ENCODE results near the gene DUSP16. TPM values are rescaled to one million over a fixed set of nuclear protein-coding genes. Genes with fewer than 3 reads are reported as not detected.

DUSP16 gene
- total RNA-seq, 4 donors from 2014 or later = 16.1 to 47.0 (median 40.0) TPM

DNA sequence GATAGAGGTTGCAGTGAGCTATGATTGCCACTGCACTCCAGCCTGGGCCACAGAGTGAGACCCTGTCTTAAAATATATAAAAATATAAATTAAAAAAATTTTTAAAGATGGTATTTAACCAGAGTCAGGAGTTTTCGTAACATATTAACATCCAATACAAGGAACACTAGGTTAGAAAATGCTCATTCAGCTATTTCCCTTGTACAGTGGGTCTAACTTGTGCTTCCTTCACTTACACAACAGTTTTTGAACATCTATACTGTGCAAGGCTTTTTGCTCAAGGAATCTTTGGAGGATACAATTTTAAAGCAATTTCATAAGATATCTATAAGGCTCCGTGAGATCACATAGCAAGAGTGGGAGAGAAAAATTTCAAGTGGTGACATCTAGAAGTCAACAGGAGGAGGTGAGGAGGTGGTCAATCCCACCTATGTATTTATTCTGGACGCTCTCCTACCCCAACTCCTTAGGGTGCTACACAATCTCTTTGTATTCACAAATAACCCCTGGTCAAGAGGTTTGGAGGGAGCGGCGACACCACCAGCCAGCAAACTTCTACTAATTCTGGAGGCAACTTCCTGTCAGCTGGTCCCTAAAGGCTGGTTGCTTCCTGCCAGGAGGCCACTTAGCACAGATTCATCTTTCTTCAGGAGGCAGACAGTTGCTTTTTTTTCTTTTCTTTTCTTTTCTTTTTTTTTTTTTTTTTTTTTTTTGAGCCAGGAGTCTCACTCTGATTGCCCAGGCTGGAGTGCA is 22.2 kb downstream of the DUSP16 start:
- WGBS, 2 donors (ENCODE audit: low coverage in 1 of 2) = 92 to 95% methylated on average over 3 to 5 of the region's 5 CpGs
- intact Hi-C loops (cut with DNase I; ENCODE audit: low total_unique reads) = no loop called here

DNA sequence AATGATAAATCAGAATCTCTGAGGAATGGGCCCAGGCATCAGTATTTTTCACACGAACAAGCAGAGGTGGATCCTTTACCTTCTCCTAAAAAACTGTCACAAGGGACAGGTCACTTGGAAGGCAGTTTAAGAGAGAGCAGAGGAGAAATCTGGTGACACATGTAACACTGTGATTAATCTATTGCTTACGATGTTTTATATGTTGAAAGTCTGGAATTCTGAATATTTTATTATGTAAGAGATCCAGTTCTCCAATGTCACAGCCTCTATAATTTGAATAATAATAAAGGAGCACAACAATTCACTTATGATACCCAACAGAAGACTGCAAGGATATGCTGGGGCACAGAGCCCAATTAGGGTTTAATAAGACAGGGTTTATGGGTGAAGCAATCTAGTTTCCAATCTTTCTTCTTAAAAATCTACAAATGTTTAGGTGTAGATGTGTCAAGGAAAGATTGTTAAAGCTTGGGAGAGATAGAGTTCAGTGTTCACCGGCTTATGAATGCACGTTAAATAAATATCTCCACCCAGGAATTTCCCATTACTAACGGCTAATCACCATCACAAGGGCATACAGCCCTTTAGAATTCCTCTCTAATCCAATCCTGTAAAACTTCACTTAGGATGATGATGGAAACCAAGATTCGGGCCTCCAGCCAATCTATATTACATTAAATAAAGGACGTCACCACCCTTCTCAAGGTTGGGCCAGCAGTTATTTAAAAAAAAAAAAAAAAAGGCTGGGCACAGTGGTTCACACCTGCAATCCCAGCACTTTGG is 23.4 kb downstream of the DUSP16 start:
- intact Hi-C loops (cut with DNase I; ENCODE audit: low total_unique reads) = no loop called here
- in situ Hi-C loops (cut with MboI; ENCODE audit: low pct_ligation_motif_present in 1 of 4, low pct_unique_long_range_greater_than_20kb in 1 of 4, low sequenced_read_pairs in 3 of 4) = no loop called here
- Histone ChIP-seq H3K4me3 (no peak overlapping the region), H3K36me3 (no peaks in the 10 kb centered on the region), H3K9me3 (no peaks in the 10 kb centered on the region), H3K27me3 (no peaks in the 10 kb centered on the region), H3K27ac (peak overlapping the region; percentile 62 to 76 (median 72)), H3K4me1 (peaks cover 3 to 40% (median 19%) of the 10 kb centered on the region in 4 donors)
- TF ChIP-seq, protein P1, sequence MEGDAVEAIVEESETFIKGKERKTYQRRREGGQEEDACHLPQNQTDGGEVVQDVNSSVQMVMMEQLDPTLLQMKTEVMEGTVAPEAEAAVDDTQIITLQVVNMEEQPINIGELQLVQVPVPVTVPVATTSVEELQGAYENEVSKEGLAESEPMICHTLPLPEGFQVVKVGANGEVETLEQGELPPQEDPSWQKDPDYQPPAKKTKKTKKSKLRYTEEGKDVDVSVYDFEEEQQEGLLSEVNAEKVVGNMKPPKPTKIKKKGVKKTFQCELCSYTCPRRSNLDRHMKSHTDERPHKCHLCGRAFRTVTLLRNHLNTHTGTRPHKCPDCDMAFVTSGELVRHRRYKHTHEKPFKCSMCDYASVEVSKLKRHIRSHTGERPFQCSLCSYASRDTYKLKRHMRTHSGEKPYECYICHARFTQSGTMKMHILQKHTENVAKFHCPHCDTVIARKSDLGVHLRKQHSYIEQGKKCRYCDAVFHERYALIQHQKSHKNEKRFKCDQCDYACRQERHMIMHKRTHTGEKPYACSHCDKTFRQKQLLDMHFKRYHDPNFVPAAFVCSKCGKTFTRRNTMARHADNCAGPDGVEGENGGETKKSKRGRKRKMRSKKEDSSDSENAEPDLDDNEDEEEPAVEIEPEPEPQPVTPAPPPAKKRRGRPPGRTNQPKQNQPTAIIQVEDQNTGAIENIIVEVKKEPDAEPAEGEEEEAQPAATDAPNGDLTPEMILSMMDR (IDR thresholded peaks at IDR 0.05) = no peak
- TF ChIP-seq POLR2A (IDR thresholded peaks at IDR 0.05) (no peak), POLR2AphosphoS5 (IDR thresholded peaks at IDR 0.05) (peak in 1 of 3 donors; percentile 25), EP300 (IDR thresholded peaks at IDR 0.05; ENCODE audit: low read depth) (peak; percentile 3)
- 40 to 49% methylated on average over 7 of the region's 7 CpGs for WGBS, 2 donors (ENCODE audit: low coverage in 1 of 2)
- peak; percentile 49 for DNase-seq

More for the DNA sequence above, 22.2 kb downstream of the DUSP16 start:
- Histone ChIP-seq H3K9me3 (no peaks in the 10 kb centered on the region), H3K36me3 (no peaks in the 10 kb centered on the region), H3K4me1 (peaks cover 3 to 28% (median 16%) of the 10 kb centered on the region in 4 donors), H3K27ac (peak overlapping the region; percentile 62 to 76 (median 72)), H3K27me3 (no peaks in the 10 kb centered on the region), H3K4me3 (no peak overlapping the region)
- DNase-seq = no peak
- TF ChIP-seq POLR2A (IDR thresholded peaks at IDR 0.05) (no peak), EP300 (IDR thresholded peaks at IDR 0.05; ENCODE audit: low read depth) (no peak), POLR2AphosphoS5 (IDR thresholded peaks at IDR 0.05) (no peak)
- TF ChIP-seq, protein P1 (IDR thresholded peaks at IDR 0.05) = no peak
- in situ Hi-C loops (cut with MboI; ENCODE audit: low pct_ligation_motif_present in 1 of 4, low pct_unique_long_range_greater_than_20kb in 1 of 4, low sequenced_read_pairs in 3 of 4) = no loop called here

DNA sequence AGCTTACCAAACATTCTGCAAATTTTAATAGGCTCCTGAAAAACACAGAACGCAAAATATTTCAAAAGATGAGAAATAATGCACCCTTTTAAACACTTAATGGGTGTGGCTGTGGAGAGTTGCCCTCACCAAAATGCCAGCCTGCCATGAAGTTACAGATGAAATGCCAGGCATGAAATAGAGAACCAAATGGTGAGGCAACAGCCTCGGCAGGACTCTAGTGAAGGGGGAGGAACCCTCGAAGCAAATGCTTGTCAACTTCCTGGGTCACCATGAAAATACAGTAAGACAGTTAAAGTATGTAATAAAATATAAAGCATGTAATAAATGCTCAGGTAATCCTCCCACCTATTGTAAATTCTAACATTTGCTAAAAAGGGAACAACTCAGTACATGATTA is 24.1 kb downstream of the DUSP16 start:
- intact Hi-C loops (cut with DNase I; ENCODE audit: low total_unique reads) = no loop called here
- no peak for TF ChIP-seq EP300 (IDR thresholded peaks at IDR 0.05; ENCODE audit: low read depth)
- TF ChIP-seq, protein P1 (IDR thresholded peaks at IDR 0.05) = no peak
- peak; percentile 22 for TF ChIP-seq POLR2A (IDR thresholded peaks at IDR 0.05)
- peak in 1 of 3 donors; percentile 25 for TF ChIP-seq POLR2AphosphoS5 (IDR thresholded peaks at IDR 0.05)
- in situ Hi-C loops (cut with MboI; ENCODE audit: low pct_ligation_motif_present in 1 of 4, low pct_unique_long_range_greater_than_20kb in 1 of 4, low sequenced_read_pairs in 3 of 4) = no loop called here
- no peaks in the 10 kb centered on the region for H3K27me3 ChIP-seq
- DNase-seq = peak; percentile 56
- H3K9me3 ChIP-seq = no peaks in the 10 kb centered on the region
- no peaks in the 10 kb centered on the region for H3K36me3 ChIP-seq
- H3K4me1 ChIP-seq = peaks cover 3 to 47% (median 26%) of the 10 kb centered on the region in 4 donors
- 35 to 54% methylated on average over 3 of the region's 3 CpGs for WGBS, 2 donors (ENCODE audit: low coverage in 1 of 2)
- H3K4me3 ChIP-seq = no peak overlapping the region
- H3K27ac ChIP-seq = peak overlapping the region; percentile 62 to 76 (median 72)

DNA sequence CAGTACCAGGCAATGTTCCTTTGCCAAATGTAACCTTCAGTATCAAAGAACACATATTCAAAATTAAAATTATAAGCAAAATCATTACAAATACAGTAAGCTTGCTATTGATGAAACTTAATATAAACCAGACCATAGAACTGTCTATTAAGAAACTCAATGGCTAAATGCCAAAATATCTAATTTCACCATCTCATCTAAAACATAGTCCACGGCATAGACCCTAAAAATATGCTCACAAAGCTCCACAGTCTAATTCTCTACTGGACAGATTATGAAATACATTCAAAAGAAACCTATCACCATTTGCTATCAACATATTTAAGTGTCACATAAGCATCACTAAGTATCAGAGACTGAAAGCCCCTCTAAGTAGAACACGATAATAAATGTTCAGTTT is 25.2 kb downstream of the DUSP16 start:
- intact Hi-C loops (cut with DNase I; ENCODE audit: low total_unique reads) = no loop called here
- WGBS, 2 donors (ENCODE audit: low coverage in 1 of 2) = 90 to 92% methylated on average over 2 of the region's 2 CpGs
- Histone ChIP-seq H3K36me3 (no peaks in the 10 kb centered on the region), H3K27ac (no peak overlapping the region), H3K9me3 (no peaks in the 10 kb centered on the region), H3K27me3 (no peaks in the 10 kb centered on the region), H3K4me3 (no peak overlapping the region), H3K4me1 (peaks cover 3 to 58% (median 33%) of the 10 kb centered on the region in 4 donors)
- no peak for TF ChIP-seq POLR2AphosphoS5 (IDR thresholded peaks at IDR 0.05)
- TF ChIP-seq, protein P1 (IDR thresholded peaks at IDR 0.05) = no peak
- no peak for TF ChIP-seq EP300 (IDR thresholded peaks at IDR 0.05; ENCODE audit: low read depth)
- no peak for TF ChIP-seq POLR2A (IDR thresholded peaks at IDR 0.05)
- DNase-seq = no peak
- in situ Hi-C loops (cut with MboI; ENCODE audit: low pct_ligation_motif_present in 1 of 4, low pct_unique_long_range_greater_than_20kb in 1 of 4, low sequenced_read_pairs in 3 of 4) = no loop called here

All from transverse colon (tissue), 4 donors.